Subcutaneous abdominal adipose tissue (tissue), 5 donors: ENCODE data around the gene TRIM14.
"Not testable (repeated sequence)": the region's sequence is repeated elsewhere in the genome, so short reads cannot be mapped to it uniquely, and the experiment has no call there.

ENCODE experiments used
- H3K27ac ChIP-seq: one replicate; pipeline ENCODE4 v1.7.0; 2013; ENCODE audit warnings: low read depth, mild to moderate bottlenecking, inconsistent platforms, low read length, moderate library complexity
- H3K27me3 ChIP-seq, 5 donors: one replicate each; pipeline ENCODE4 v1.7.0; 2013; ENCODE audit warnings: low read length in 5 of 5, inconsistent platforms in 1 of 5; ENCODE audit not compliant: control insufficient read depth in 5 of 5, insufficient read depth in 4 of 5
- H3K36me3 ChIP-seq, 5 donors: one replicate each; pipeline ENCODE4 v1.7.0; 2013; ENCODE audit warnings: low read length in 5 of 5; ENCODE audit not compliant: control insufficient read depth in 5 of 5, insufficient read depth in 5 of 5
- H3K4me1 ChIP-seq, 5 donors: one replicate each; pipeline ENCODE4 v1.7.0; 2013; ENCODE audit warnings: low read length in 5 of 5, mild to moderate bottlenecking in 3 of 5, moderate library complexity in 1 of 5; ENCODE audit not compliant: control insufficient read depth in 5 of 5, insufficient read depth in 5 of 5
- H3K4me3 ChIP-seq, 5 donors: one replicate each; pipeline ENCODE4 v1.7.0; 2013; ENCODE audit warnings: low read length in 5 of 5, low read depth in 1 of 5
- H3K9ac ChIP-seq, 5 donors: one replicate each; pipeline ENCODE4 v1.7.0; 2013; ENCODE audit warnings: low read length in 5 of 5, mild to moderate bottlenecking in 4 of 5, moderate library complexity in 3 of 5
- H3K9me3 ChIP-seq, 5 donors: one replicate each; pipeline ENCODE4 v1.7.0; 2013; ENCODE audit warnings: low read length in 5 of 5; ENCODE audit not compliant: control insufficient read depth in 5 of 5
- donor health status: healthy.
- donor health status: healthy.
- donor health status: healthy.
- donor health status: healthy.
- donor health status: healthy.

TRIM14 gene

GRCh38 chr9:98080326-98080725 lies 38.7 kb downstream of the TRIM14 start:
- Histone ChIP-seq H3K4me1 (peaks cover 5 to 19% (median 13%) of the 10 kb centered on the region in 5 donors), H3K27me3 (no peaks in the 10 kb centered on the region), H3K36me3 (peaks cover 0 to 52% (median 38%) of the 10 kb centered on the region in 5 donors), H3K9me3 (no peaks in the 10 kb centered on the region), H3K4me3 (no peak overlapping the region), H3K9ac (no peak overlapping the region), H3K27ac (no peak overlapping the region)

GRCh38 chr9:98078895-98079294 lies 40.1 kb downstream of the TRIM14 start:
- H3K27me3 ChIP-seq: no peaks in the 10 kb centered on the region
- H3K4me1 ChIP-seq: peaks cover 7 to 33% (median 26%) of the 10 kb centered on the region in 5 donors
- no peaks in the 10 kb centered on the region for H3K9me3 ChIP-seq
- no peak overlapping the region for H3K9ac ChIP-seq
- no peak overlapping the region for H3K27ac ChIP-seq
- no peak overlapping the region for H3K4me3 ChIP-seq
- H3K36me3 ChIP-seq: peaks cover 0 to 52% (median 36%) of the 10 kb centered on the region in 5 donors

GRCh38 chr9:98076514-98076890 lies 42.5 kb downstream of the TRIM14 start:
- not testable (repeated sequence) for H3K9me3 ChIP-seq, H3K27me3 ChIP-seq, H3K4me3 ChIP-seq, H3K9ac ChIP-seq, H3K27ac ChIP-seq
- Histone ChIP-seq H3K4me1 (peaks cover 2 to 22% (median 14%) of the 10 kb centered on the region in 5 donors), H3K36me3 (peaks cover 0 to 33% (median 23%) of the 10 kb centered on the region in 5 donors)

GRCh38 chr9:98075332-98075805 lies 43.7 kb downstream of the TRIM14 start:
- Histone ChIP-seq H3K4me1 (peaks cover 2 to 15% (median 14%) of the 10 kb centered on the region in 5 donors), H3K36me3 (peaks cover 0 to 22% (median 14%) of the 10 kb centered on the region in 5 donors), H3K27me3 (no peaks in the 10 kb centered on the region), H3K9ac (no peak overlapping the region), H3K9me3 (no peaks in the 10 kb centered on the region), H3K4me3 (no peak overlapping the region), H3K27ac (peak overlapping the region; percentile 25)

- Histone ChIP-seq H3K4me1 (peaks cover 2 to 15% (median 14%) of the 10 kb centered on the region in 5 donors), H3K27ac (no peak overlapping the region), H3K27me3 (no peaks in the 10 kb centered on the region), H3K4me3 (no peak overlapping the region), H3K9me3 (no peaks in the 10 kb centered on the region), H3K9ac (no peak overlapping the region), H3K36me3 (peaks cover 0 to 14% (median 11%) of the 10 kb centered on the region in 5 donors)
Measured at GRCh38 chr9:98074115-98074990, 44.7 kb downstream of the TRIM14 start.

- Histone ChIP-seq H3K27me3 (no peaks in the 10 kb centered on the region), H3K9me3 (no peaks in the 10 kb centered on the region), H3K9ac (no peak overlapping the region), H3K4me3 (no peak overlapping the region), H3K4me1 (peaks cover 2 to 15% (median 14%) of the 10 kb centered on the region in 5 donors), H3K36me3 (peaks cover 0 to 3% (median 2%) of the 10 kb centered on the region in 5 donors), H3K27ac (no peak overlapping the region)
Measured at GRCh38 chr9:98071737-98072136, 47.3 kb downstream of the TRIM14 start.

GRCh38 chr9:98070704-98071103 lies 48.3 kb downstream of the TRIM14 start:
- peaks cover 2 to 15% (median 14%) of the 10 kb centered on the region in 5 donors for H3K4me1 ChIP-seq
- no peak overlapping the region for H3K4me3 ChIP-seq
- no peaks in the 10 kb centered on the region for H3K9me3 ChIP-seq
- no peak overlapping the region for H3K9ac ChIP-seq
- H3K27ac ChIP-seq: no peak overlapping the region
- H3K27me3 ChIP-seq: no peaks in the 10 kb centered on the region
- peaks cover 0 to 9% (median 6%) of the 10 kb centered on the region in 5 donors for H3K36me3 ChIP-seq

GRCh38 chr9:98069551-98069950 lies 49.5 kb downstream of the TRIM14 start:
- Histone ChIP-seq H3K9me3 (no peaks in the 10 kb centered on the region), H3K9ac (no peak overlapping the region), H3K4me3 (no peak overlapping the region), H3K27me3 (no peaks in the 10 kb centered on the region), H3K27ac (no peak overlapping the region), H3K4me1 (peaks cover under 1 to 10% (median 6%) of the 10 kb centered on the region in 5 donors), H3K36me3 (peaks cover 0 to 16% (median 10%) of the 10 kb centered on the region in 5 donors)

- peaks cover 0 to 34% (median 19%) of the 10 kb centered on the region in 5 donors for H3K36me3 ChIP-seq
- no peak overlapping the region for H3K9ac ChIP-seq
- no peaks in the 10 kb centered on the region for H3K27me3 ChIP-seq
- H3K9me3 ChIP-seq: no peaks in the 10 kb centered on the region
- peaks cover 0 to 5% (median 0%) of the 10 kb centered on the region in 5 donors for H3K4me1 ChIP-seq
- H3K4me3 ChIP-seq: no peak overlapping the region
- H3K27ac ChIP-seq: no peak overlapping the region
Measured at GRCh38 chr9:98067184-98067583, 51.8 kb downstream of the TRIM14 start.

GRCh38 chr9:98066235-98066634 lies 52.8 kb downstream of the TRIM14 start:
- Histone ChIP-seq H3K27ac (no peak overlapping the region), H3K4me1 (peaks cover 0 to 5% (median 0%) of the 10 kb centered on the region in 5 donors), H3K27me3 (no peaks in the 10 kb centered on the region), H3K4me3 (no peak overlapping the region), H3K9ac (no peak overlapping the region), H3K36me3 (peaks cover 0 to 39% (median 22%) of the 10 kb centered on the region in 5 donors), H3K9me3 (no peaks in the 10 kb centered on the region)
